ENCODE results near the gene CBR1.

DNA sequence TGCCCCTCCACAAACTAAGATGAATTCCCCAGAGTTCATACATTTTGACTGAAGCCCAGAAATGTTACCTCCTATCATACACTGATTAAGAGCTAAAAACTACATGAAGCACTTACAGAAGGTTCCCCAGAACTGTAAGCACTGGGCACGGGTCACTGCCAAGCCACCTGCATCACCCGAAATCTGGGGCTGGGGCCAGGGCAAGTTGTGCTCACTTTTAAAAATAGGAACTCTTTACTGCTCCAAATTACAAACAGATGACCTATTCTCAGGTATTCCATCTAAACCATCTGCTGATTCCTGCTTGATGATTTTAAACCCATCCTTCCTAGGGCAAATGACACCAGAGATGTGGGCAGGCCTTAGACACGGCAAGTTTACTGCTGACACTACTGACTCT, 14.3 kb upstream of the CBR1 start:
- TF ChIP-seq, protein P1, sequence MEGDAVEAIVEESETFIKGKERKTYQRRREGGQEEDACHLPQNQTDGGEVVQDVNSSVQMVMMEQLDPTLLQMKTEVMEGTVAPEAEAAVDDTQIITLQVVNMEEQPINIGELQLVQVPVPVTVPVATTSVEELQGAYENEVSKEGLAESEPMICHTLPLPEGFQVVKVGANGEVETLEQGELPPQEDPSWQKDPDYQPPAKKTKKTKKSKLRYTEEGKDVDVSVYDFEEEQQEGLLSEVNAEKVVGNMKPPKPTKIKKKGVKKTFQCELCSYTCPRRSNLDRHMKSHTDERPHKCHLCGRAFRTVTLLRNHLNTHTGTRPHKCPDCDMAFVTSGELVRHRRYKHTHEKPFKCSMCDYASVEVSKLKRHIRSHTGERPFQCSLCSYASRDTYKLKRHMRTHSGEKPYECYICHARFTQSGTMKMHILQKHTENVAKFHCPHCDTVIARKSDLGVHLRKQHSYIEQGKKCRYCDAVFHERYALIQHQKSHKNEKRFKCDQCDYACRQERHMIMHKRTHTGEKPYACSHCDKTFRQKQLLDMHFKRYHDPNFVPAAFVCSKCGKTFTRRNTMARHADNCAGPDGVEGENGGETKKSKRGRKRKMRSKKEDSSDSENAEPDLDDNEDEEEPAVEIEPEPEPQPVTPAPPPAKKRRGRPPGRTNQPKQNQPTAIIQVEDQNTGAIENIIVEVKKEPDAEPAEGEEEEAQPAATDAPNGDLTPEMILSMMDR (IDR thresholded peaks at IDR 0.05), result no peak
- TF ChIP-seq EZH2 (IDR thresholded peaks at IDR 0.05; ENCODE audit: borderline replicate concordance, insufficient read depth, low read depth, low read length, poor library complexity, severe bottlenecking), result no peak

Measured in B cell (primary cell).